OCI-LY3 (cell line): ENCODE results near the gene E2F1.

Experiments
- CTCF ChIP-seq: fragments of 200-600, 300-600 bp; sonication (generic); IDR thresholded peaks from 2 replicates; pipeline ENCODE4 v1.5.1; 2014; ENCODE audit warnings: antibody characterized with exemption, low read length, low read depth
- EZH2phosphoT487 ChIP-seq: fragments of 200-600 bp; shearing (Covaris generic); IDR thresholded peaks from 2 replicates; pipeline ENCODE4 v1.6.1; 2018; ENCODE audit warnings: antibody characterized with exemption, mixed run types, low read depth

GRCh38 chr20:33676652-33677645, 9.2 kb downstream of the E2F1 start:
- TF ChIP-seq CTCF (no peak), EZH2phosphoT487 (no peak)
